Upper lobe of right lung (tissue), 1 donor: ENCODE measurements around the gene CHSY3. TPM values are rescaled to one million over a fixed set of nuclear protein-coding genes. Genes with fewer than 3 reads are reported as not detected.

Source experiments
- ATAC-seq: fragments of 200-7000 bp; cut with Tn5 transposase; one replicate; pipeline ENCODE4 v1.9.1; 2020; ENCODE audit warnings: mild to moderate bottlenecking, moderate library complexity
- DNase-seq: peaks from one replicate; pipeline ENCODE4 v3.0.0-alpha.2; 2020
- H3K27ac ChIP-seq: fragments of 200-600 bp; one replicate; pipeline ENCODE4 v1.8.0; 2022
- H3K27me3 ChIP-seq: fragments of 200-600 bp; one replicate; pipeline ENCODE4 v1.8.0; 2022; ENCODE audit warnings: mild to moderate bottlenecking
- H3K36me3 ChIP-seq: fragments of 200-600 bp; one replicate; pipeline ENCODE4 v1.8.0; 2022
- H3K4me1 ChIP-seq: fragments of 200-600 bp; one replicate; pipeline ENCODE4 v1.8.0; 2022
- H3K4me3 ChIP-seq: fragments of 200-600 bp; one replicate; pipeline ENCODE4 v1.8.0; 2022; ENCODE audit warnings: mild to moderate bottlenecking
- H3K9me3 ChIP-seq: fragments of 200-600 bp; one replicate; pipeline ENCODE4 v1.8.0; 2022
- intact Hi-C: fragments of 100-400 bp; cut with DNase I; formaldehyde crosslinking; loops from one replicate; pipeline ENCODE4 v1.11.0; 2022
- total RNA-seq: library from RNA; stranded (reverse); fragmentation: NEBNext Ultra II Directional; extraction: Animal tissue kit (Norgen Biotek cat#: 25700); gene quantifications from one replicate; pipeline ENCODE4 v1.2.1, GENCODE V29; 2021
- TF ChIP-seq, protein P1 (sequence below): fragments of 200-600 bp; IDR thresholded peaks from one replicate; pipeline ENCODE4 v1.8.0; 2022; ENCODE audit warnings: antibody characterized with exemption
- donor health status: DM: no; HTN: yes; CAD: no; lungs with severe emphysema.

CHSY3 gene
- total RNA-seq, 1 donor from 2014 or later = 5.7 TPM

DNA sequence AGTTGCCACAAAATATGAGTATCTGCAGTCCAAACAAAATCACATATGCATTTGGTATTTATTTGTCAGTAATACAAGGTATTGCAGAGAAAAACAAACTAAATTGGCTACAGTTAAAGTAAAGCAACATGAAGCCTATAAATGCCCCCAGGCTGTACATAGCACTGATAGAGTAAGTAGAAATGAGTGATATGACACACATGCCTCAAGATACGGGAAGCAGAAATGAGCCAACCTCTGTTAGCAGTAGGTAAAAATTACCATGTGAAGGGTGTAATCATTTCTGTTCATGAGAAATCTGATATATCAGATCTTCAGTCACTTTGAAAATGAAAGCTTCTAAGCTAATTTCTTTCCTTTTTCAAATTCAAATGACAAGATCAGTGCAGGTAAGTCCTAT lies 131.1 kb downstream of the CHSY3 start:
- ATAC-seq (no peak), DNase-seq (no peak)
- no peaks in the 10 kb centered on the region for H3K36me3 ChIP-seq
- H3K27me3 ChIP-seq = no peaks in the 10 kb centered on the region
- no peak overlapping the region for H3K27ac ChIP-seq
- H3K9me3 ChIP-seq = no peaks in the 10 kb centered on the region
- intact Hi-C loops = no loop called here
- H3K4me1 ChIP-seq = no peaks in the 10 kb centered on the region
- no peak overlapping the region for H3K4me3 ChIP-seq
- TF ChIP-seq, protein P1, sequence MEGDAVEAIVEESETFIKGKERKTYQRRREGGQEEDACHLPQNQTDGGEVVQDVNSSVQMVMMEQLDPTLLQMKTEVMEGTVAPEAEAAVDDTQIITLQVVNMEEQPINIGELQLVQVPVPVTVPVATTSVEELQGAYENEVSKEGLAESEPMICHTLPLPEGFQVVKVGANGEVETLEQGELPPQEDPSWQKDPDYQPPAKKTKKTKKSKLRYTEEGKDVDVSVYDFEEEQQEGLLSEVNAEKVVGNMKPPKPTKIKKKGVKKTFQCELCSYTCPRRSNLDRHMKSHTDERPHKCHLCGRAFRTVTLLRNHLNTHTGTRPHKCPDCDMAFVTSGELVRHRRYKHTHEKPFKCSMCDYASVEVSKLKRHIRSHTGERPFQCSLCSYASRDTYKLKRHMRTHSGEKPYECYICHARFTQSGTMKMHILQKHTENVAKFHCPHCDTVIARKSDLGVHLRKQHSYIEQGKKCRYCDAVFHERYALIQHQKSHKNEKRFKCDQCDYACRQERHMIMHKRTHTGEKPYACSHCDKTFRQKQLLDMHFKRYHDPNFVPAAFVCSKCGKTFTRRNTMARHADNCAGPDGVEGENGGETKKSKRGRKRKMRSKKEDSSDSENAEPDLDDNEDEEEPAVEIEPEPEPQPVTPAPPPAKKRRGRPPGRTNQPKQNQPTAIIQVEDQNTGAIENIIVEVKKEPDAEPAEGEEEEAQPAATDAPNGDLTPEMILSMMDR = no peak

DNA sequence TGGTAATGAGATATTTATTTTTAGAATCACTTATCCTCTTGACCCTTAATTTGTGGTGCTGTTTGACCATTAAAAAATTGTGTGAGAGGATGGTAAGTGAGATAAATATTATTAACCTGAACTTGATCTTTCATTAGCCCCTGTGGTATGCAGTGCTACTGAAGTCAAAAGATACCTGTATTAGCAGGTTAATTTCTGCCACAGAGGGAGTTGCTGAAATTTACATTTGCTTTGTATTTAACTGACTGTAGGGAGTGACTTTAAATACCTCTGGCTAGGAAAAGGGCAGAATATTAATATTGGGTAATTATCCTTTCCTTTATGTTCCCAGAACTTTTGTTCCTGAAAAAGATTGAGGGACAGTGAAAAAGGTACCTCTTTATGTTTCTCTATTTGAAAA lies 133.6 kb downstream of the CHSY3 start:
- intact Hi-C loops = no loop called here
- H3K4me3 ChIP-seq = no peak overlapping the region
- H3K27me3 ChIP-seq = no peaks in the 10 kb centered on the region
- DNase-seq (no peak), ATAC-seq (no peak)
- H3K4me1 ChIP-seq = no peaks in the 10 kb centered on the region
- no peaks in the 10 kb centered on the region for H3K9me3 ChIP-seq
- no peak overlapping the region for H3K27ac ChIP-seq
- H3K36me3 ChIP-seq = no peaks in the 10 kb centered on the region
- TF ChIP-seq, protein P1 = no peak

DNA sequence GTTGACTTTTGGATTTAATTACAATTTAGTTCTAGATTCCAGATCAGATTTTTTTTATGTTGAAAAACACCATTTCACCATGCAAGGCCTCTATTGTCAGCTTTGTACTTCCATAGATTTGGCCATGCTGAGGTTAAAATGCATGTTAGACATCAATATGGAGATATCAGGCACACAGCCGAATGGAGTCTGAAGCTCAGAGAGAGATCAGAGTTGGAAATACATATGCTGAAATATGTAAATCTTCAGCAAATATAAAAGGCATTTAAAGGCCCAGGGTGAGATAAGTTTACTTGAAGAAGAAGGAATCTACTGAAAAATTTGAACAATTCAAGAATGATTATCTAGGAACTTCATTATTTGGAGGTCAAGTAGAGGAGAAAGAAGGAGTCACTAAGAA lies 139.6 kb downstream of the CHSY3 start:
- intact Hi-C loops = no loop called here
- Histone ChIP-seq H3K9me3 (no peaks in the 10 kb centered on the region), H3K27ac (no peak overlapping the region), H3K36me3 (no peaks in the 10 kb centered on the region), H3K27me3 (no peaks in the 10 kb centered on the region), H3K4me1 (no peaks in the 10 kb centered on the region), H3K4me3 (no peak overlapping the region)
- TF ChIP-seq, protein P1 = no peak
- DNase-seq (no peak), ATAC-seq (no peak)

DNA sequence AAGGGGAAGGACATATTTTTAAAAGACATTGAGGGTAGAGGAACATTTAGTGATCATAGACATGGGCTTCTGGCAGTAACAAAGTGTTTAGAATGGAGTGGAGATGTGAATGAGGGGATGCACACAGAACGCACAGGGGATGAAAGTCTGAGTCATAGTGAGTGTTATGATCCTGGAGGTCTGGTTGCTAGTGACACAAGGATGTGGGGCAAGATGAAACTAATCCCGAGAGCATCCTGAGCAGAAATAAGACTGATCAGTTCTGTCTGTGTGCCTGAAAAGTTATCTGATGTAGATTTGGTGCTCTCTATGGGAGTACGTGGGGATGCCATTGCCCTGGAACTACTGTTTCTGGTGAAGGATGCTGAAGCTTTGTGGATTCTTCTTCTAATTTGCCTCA lies 141.1 kb downstream of the CHSY3 start:
- H3K4me1 ChIP-seq = no peaks in the 10 kb centered on the region
- no peak overlapping the region for H3K27ac ChIP-seq
- DNase-seq (no peak), ATAC-seq (no peak)
- H3K36me3 ChIP-seq = no peaks in the 10 kb centered on the region
- intact Hi-C loops = no loop called here
- no peaks in the 10 kb centered on the region for H3K27me3 ChIP-seq
- H3K9me3 ChIP-seq = no peaks in the 10 kb centered on the region
- H3K4me3 ChIP-seq = no peak overlapping the region
- TF ChIP-seq, protein P1 = no peak

DNA sequence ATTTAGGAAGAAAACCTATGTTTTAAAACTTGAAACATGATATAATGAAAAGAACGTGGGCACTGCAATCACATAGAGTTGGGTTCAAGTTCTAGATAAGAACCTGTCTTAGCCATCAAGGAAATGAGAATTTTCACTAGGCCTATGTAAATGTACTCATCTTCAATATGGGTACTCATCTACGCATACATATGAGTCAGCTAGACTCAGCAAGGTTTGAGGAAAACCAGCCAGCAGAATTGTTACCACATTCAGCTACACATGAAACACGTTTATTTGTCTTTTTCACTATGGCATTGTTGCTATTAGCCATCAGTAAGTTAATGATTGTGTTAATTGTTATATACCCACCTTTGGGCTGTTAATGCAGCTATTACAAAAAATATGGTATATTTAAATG lies 146.3 kb downstream of the CHSY3 start:
- DNase-seq (no peak), ATAC-seq (no peak)
- intact Hi-C loops = no loop called here
- H3K27ac ChIP-seq = no peak overlapping the region
- H3K9me3 ChIP-seq = no peaks in the 10 kb centered on the region
- H3K36me3 ChIP-seq = no peaks in the 10 kb centered on the region
- TF ChIP-seq, protein P1 = no peak
- no peak overlapping the region for H3K4me3 ChIP-seq
- no peaks in the 10 kb centered on the region for H3K4me1 ChIP-seq
- H3K27me3 ChIP-seq = no peaks in the 10 kb centered on the region

DNA sequence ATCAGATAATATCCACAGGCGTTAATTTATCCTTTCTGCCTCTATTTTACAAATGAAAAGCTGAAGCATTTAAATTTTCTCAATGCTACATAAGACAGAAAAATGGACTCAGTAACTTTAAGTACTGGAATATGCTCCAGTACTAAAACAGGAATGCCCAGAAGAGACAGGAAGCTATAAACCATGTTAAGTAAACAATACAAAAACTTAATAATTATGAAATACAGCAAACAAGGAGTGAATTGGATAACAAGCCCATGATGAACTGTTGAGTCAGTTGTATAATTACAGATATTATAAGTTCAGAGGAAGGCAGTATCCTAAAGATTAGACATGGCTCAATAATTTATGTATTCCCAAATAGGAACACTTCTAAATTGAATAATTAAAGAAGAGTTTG lies 148.5 kb downstream of the CHSY3 start:
- H3K4me3 ChIP-seq = no peak overlapping the region
- no peaks in the 10 kb centered on the region for H3K27me3 ChIP-seq
- no peak for ATAC-seq
- H3K36me3 ChIP-seq = no peaks in the 10 kb centered on the region
- H3K9me3 ChIP-seq = no peaks in the 10 kb centered on the region
- no peak for DNase-seq
- no peak overlapping the region for H3K27ac ChIP-seq
- intact Hi-C loops = no loop called here
- no peaks in the 10 kb centered on the region for H3K4me1 ChIP-seq
- TF ChIP-seq, protein P1 = no peak
